Right renal cortex interstitium (tissue), 3 donors: ENCODE data around the gene KNDC1. TPM values are rescaled to one million over a fixed set of nuclear protein-coding genes. Genes with fewer than 3 reads are reported as not detected.

Experiments
- DNase-seq, 3 donors: peaks; one replicate each; pipeline ENCODE4 v3.0.0-alpha.2; 2013; ENCODE audit warnings: low read depth in 3 of 3, low spot score in 2 of 3
- polyA plus RNA-seq, 3 donors: library from polyadenylated mRNA; unstranded; fragments of 120-200 nt; gene quantifications; one replicate each; pipeline ENCODE4 v1.2.1, GENCODE V29; 2013; ENCODE audit not compliant: insufficient read length in 3 of 3

The KNDC1 gene
- polyA plus RNA-seq, 3 donors = 4.1 to 5.5 (median 4.2) TPM

DNA sequence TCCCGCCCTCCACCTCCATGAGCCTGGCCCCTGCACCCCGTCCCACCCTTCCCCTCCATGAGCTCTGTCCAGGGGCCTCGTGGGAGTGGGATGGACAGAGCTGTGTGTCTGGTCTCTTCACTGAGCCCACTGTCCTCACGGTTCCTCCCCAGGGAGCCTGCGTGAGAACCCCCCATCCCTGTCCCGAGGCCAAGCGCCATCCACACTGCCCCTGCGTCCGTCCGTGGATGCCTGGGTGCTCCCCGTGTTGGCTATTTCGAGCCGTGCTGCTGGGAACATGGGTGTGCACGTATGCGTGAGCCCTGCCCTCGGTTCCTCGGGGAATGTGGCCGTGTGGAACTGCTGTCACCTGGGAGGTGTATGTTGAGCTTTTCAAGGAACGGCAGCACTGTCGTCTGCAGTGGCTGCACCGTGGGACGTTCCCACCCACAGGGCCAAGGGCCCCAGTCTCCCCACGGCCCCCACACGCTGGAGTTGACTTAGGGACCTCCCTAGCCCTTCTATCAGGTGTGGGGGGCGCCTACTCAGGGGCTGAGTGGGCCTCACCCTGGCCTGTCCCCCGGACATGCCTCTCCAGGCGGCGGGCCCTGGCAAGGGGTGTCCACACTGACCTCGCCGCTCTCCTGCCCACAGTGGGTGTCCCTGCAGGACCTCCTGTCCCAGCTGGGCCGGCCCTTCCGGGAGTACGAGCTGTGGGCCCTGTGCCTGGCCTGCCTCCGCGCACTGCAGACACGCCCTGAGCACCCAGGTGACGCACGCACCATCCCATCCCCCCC, 28.1 kb downstream of the KNDC1 start:
- DNase-seq = no peak

DNA sequence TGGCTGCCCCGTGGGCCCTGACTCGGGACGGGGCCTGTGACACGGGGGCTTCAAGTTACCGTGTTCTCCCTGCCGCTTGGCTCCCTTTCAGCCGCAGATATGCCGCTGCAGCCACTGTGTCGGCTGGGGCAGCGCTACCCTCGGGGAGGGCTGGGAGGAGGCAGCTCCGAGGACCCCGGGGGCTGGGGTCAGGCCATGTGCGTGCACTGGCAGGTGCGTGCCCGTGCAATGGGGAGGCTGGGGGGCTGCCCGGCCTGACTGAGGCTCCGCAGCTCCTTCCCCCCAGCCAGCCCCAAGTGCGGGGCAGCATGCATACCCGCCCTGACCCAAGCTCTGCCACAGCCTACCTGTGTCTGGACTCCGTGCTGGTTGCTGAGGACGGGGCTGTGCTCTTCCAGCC, 29.2 kb downstream of the KNDC1 start:
- DNase-seq = no peak

GRCh38 chr10:133189726-133190125, 29.7 kb downstream of the KNDC1 start:
- no peak for DNase-seq

- DNase-seq = no peak
Measured at GRCh38 chr10:133190225-133190624, 30.2 kb downstream of the KNDC1 start.

DNA sequence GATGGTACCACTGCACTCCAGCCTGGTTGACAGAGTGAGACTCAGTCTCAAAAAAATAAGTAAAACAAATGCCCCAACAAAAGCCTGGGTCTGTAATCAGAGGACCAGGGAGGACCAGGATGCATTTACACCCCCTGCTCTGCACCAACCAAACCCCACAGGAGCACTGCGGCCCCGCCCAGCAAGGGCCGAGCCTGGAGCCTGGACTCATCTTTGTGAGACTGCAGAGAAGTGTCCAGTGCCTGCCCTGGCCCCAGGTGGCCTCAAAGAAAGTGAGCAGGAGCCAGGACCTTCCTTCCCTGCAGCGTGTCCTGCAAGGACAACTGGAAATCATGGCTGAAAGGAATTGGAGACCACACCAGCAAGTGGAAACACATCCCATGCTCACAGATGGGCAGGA, 31.6 kb downstream of the KNDC1 start:
- DNase-seq = no peak

DNA sequence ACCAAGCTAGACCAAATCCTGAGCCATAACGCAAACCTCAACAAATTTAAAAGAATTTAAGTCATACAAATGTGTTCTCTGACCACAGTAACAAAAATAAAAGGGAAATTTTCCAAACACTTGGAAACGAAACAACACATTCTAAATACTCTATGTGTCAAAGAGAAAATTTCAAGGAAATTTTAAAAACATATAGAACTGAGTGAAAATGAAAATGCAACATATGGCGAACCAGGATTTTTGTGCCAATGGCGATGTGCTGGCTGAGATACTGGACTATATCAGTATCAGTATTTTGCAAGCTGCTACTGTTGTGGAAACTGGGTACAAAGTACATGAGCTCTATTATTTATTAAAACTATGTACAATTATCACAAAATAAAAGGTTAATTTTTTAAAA, 34.1 kb downstream of the KNDC1 start:
- DNase-seq = no peak

GRCh38 chr10:133195096-133195495, 35.1 kb downstream of the KNDC1 start:
- no peak for DNase-seq

GRCh38 chr10:133195611-133196010, 35.6 kb downstream of the KNDC1 start:
- DNase-seq = no peak

- no peak for DNase-seq
Measured at GRCh38 chr10:133196221-133196915, 36.3 kb downstream of the KNDC1 start.

DNA sequence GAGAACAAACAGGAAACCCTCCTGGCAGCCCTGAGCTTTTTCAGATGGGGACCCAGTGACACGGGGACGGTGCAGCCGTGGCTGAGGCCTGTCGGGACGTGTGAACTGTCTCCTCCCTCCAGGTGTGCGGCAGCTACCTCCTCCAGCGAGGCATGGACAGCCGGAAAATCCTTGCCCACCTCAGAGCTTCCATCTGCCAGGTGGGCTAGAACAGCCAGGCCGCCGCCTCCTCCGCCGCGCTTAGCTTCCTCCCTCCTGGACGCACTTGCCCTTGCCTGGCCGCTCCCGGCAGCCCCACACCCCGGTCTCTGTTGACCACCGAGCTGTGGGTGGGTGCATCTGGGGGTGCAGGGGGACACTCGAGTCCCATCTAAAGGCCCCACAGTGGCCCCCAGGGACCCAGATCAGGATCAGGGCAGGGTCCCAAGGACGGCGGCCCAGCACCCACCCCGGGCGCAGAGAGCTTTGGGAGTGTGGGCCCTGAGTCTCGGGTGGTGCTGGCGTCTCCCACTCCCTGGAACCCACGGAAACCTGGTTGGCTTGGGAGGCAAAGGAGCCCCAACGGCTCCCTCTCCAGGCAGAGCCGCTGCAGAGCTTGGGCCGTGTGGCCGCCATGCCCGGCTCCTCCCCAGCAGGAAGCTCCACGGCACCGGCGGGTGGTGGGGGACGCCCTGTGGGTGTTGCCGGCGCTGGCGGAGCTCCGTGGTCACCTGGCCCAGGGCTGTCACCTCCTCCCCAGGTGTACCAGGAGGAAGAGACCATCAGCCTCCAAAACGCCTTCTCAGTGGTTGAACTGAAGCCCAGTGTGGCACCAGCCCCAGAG, 37.1 kb downstream of the KNDC1 start:
- no peak for DNase-seq

DNA sequence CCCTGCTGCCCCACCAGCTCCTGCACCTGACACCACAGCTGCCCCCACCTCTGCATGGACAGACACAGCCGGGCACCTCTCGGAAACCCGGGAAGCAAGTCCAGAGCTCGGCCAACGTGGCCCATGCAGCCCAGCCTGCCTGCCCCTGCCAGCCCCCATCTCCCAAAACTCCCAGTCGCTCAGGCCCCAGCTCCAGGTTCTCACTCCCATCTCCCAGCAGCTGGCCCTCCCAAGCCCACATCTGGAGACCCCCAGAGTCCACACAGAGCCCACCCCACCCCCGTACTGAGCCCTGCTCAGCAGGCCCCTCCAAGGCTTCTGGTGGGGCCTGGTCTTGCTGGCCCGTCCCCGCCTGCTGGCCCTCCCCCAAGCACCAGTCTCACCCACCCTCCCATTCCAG, 37.8 kb downstream of the KNDC1 start:
- DNase-seq = no peak

GRCh38 chr10:133198206-133198605, 38.2 kb downstream of the KNDC1 start:
- DNase-seq = no peak

- DNase-seq = no peak
Measured at GRCh38 chr10:133198621-133199487, 38.8 kb downstream of the KNDC1 start.

GRCh38 chr10:133199488-133199885, 39.5 kb downstream of the KNDC1 start:
- no peak for DNase-seq

GRCh38 chr10:133199992-133200611, 40.1 kb downstream of the KNDC1 start:
- DNase-seq = no peak

DNA sequence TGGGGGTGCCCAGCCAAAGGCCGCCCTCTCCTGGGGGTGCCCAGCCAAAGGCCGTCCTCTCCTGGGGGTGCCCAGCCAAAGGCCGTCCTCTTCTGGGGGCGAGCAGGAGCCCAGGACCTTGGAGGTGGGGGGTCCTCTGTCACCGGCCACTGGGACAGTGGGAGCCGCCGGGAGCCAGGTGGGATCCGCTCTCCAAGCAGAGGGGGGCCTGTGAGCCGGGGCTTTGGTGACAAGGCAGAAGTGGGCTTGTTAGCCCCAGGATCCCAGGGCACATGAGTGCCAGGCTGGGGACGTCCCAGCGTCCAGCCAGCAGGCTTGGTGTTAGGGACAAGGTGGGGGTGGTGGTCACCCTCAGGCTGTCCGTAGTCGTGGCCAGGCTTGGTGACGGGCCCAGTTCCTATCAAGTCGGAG, 40.6 kb downstream of the KNDC1 start:
- no peak for DNase-seq

DNA sequence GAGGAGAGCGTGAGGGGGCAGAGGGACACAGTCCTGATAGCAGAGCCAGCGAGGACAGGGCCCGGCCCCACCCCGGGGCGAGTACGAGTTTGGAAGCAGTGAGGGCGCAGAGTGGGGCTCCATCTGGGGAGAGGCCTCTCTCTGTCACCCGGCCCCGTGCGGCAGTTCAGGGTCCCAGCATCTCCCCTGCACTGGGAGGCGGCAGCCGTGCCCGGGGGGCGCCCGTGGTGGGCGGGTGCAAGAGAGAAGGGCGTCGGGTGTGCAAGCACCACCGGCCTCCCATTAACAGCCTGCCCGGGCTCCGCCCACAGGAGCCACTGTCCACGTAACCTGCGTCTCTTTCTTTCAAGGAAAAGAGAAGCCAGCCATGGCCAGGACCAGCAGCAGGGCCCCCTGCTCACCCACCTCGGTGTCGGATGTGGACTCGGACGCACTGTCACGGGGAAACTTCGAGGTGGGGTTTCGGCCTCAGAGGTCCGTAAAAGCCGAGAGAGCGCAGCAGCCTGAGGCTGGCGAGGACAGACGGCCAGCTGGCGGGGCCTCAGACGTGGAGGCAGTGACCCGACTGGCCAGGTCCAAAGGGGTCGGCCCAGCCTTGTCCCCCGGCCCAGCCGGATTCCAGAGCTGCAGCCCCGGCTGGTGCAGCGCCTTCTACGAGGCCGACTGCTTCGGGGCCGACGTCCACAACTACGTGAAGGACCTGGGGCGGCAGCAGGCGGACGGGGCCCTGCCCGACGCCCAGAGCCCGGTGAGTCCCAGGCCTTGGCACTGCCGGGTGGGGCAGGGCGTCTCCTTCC, 41.3 kb downstream of the KNDC1 start:
- no peak for DNase-seq

- DNase-seq = no peak
Measured at GRCh38 chr10:133201948-133202725, 42.1 kb downstream of the KNDC1 start.
